Body of pancreas (tissue), 4 donors: Measurements from ENCODE around the gene UBE2U. TPM values are rescaled to one million over a fixed set of nuclear protein-coding genes. Genes with fewer than 3 reads are reported as not detected.

Experiments used
- ATAC-seq: fragments of 150-250 bp; one replicate; pipeline ENCODE4 v1.9.1; 2016
- DNase-seq, 4 donors: peaks; one replicate each; pipeline ENCODE4 v3.0.0-alpha.2; 2019
- H3K27ac ChIP-seq, 4 donors: fragments of 200-600 bp; sonication (generic); 1 replicate in 3 of 4; 2 replicates in 1 of 4; pipeline versions ENCODE4 v1.5.1 to v1.6.1; 2016 to 2019; ENCODE audit warnings: mild to moderate bottlenecking in 1 of 4, mixed read lengths in 1 of 4, moderate library complexity in 1 of 4
- H3K27me3 ChIP-seq, 2 donors: fragments of 200-600 bp; sonication (generic); one replicate each; pipeline ENCODE4 v1.6.0; 2016; ENCODE audit warnings: mild to moderate bottlenecking in 1 of 2
- H3K36me3 ChIP-seq, 2 donors: fragments of 200-600 bp; sonication (generic); replicated peaks in 1 of 2; 2 replicates each; pipeline ENCODE4 v1.5.1; 2016; ENCODE audit warnings: low read depth in 2 of 2; ENCODE audit not compliant: insufficient read depth in 1 of 2
- H3K4me1 ChIP-seq: fragments of 200-600 bp; sonication (generic); one replicate; pipeline ENCODE4 v1.6.0; 2016
- H3K4me3 ChIP-seq, 2 donors: fragments of 200-600 bp; sonication (generic); 1 replicate in 1 of 2; 2 replicates in 1 of 2; pipeline ENCODE4 v1.5.1; 2016 to 2019
- H3K9me3 ChIP-seq, 3 donors: fragments of 200-600 bp; sonication (generic); 1 replicate in 2 of 3; 2 replicates in 1 of 3; pipeline ENCODE4 v1.5.1; 2016
- POLR2A ChIP-seq, 3 donors: fragments of 450-650 bp; IDR thresholded peaks; one replicate each; pipeline ENCODE4 v1.6.1; 2016; ENCODE audit warnings: antibody characterized with exemption in 3 of 3, mild to moderate bottlenecking in 2 of 3
- WGBS, 2 donors: methylation state at CpG; one replicate each; pipeline ENCODE4 v1.1.5; 2017; 5-methylcytosine and 5-hydroxymethylcytosine counted together
- intact Hi-C: fragments of 100-400 bp; cut with DNase I; formaldehyde crosslinking; loops from one replicate; pipeline ENCODE4 v1.15.1; 2023
- total RNA-seq, 2 donors: library from RNA; depleted of rRNA; stranded (reverse); fragments of >200 nt; gene quantifications; one replicate each; pipeline ENCODE4 v1.1.0, GENCODE V29; 2016
- TF ChIP-seq, protein P1 (sequence below), 7 experiments: fragments of 450-650 bp in 4 of 7; fragments of 200-600 bp in 3 of 7; sonication (generic) in 3 of 7; IDR thresholded peaks; one replicate each; pipeline ENCODE4 v1.5.1; 2016 to 2019; ENCODE audit warnings: antibody characterized with exemption in 7 of 7

UBE2U gene
- total RNA-seq, 2 donors from 2014 or later: not detected

DNA sequence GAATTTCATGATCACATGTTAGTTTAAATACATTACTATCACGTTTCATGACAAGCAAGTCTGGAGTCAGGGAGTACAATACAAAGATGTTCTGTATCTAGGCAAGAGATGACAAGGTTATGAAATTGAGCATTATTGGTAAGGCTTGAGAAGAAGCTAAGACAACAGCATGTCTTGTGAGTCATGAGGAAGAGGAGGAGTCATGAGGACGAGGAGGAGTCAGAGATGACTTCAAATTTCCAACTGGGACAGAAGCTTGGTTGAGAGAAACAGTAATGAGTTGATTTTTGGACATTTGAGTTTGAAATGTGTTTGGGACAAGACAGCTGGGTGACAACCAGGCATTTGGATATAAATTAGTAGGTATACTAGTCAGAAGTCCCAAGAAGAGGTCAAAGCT, 4.3 kb upstream of the UBE2U start:
- Histone ChIP-seq H3K9me3 (no peaks in the 10 kb centered on the region), H3K27me3 (no peaks in the 10 kb centered on the region), H3K27ac (no peak overlapping the region), H3K36me3 (no peaks in the 10 kb centered on the region), H3K4me3 (no peak overlapping the region), H3K4me1 (no peaks in the 10 kb centered on the region)
- intact Hi-C loops: no loop called here
- ATAC-seq: no peak
- TF ChIP-seq POLR2A (IDR thresholded peaks at IDR 0.05): no peak
- TF ChIP-seq, protein P1, sequence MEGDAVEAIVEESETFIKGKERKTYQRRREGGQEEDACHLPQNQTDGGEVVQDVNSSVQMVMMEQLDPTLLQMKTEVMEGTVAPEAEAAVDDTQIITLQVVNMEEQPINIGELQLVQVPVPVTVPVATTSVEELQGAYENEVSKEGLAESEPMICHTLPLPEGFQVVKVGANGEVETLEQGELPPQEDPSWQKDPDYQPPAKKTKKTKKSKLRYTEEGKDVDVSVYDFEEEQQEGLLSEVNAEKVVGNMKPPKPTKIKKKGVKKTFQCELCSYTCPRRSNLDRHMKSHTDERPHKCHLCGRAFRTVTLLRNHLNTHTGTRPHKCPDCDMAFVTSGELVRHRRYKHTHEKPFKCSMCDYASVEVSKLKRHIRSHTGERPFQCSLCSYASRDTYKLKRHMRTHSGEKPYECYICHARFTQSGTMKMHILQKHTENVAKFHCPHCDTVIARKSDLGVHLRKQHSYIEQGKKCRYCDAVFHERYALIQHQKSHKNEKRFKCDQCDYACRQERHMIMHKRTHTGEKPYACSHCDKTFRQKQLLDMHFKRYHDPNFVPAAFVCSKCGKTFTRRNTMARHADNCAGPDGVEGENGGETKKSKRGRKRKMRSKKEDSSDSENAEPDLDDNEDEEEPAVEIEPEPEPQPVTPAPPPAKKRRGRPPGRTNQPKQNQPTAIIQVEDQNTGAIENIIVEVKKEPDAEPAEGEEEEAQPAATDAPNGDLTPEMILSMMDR (IDR thresholded peaks at IDR 0.05): no peak
- 33 to 34% methylated on average over 2 of the region's 2 CpGs for WGBS, 2 donors
- no peak for DNase-seq

DNA sequence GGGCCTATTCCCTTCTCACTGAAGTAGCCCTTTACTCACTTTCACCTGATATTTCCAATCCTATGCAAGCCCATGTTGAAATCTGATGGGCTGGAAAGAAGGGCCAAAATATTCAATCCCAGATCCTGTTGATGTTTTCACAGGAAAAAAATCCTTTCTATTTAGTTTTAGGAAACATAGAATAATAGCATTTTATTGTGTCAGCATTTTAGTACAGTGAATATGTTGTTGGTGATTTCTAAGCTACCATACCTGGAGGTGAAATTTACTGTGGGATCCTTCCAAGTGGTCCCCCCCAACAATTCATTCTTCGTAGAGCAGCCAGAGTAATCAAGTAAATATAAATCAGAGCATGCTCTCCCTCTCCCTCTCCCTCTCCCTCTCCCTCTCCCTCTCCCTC, 3.4 kb upstream of the UBE2U start:
- WGBS, 2 donors: 0 to 89% methylated on average over 1 of the region's 1 CpG
- Histone ChIP-seq H3K9me3 (no peaks in the 10 kb centered on the region), H3K27me3 (no peaks in the 10 kb centered on the region), H3K4me1 (no peaks in the 10 kb centered on the region), H3K27ac (no peak overlapping the region), H3K36me3 (no peaks in the 10 kb centered on the region), H3K4me3 (no peak overlapping the region)
- DNase-seq (no peak), ATAC-seq (no peak)
- TF ChIP-seq, protein P1 (IDR thresholded peaks at IDR 0.05): no peak
- TF ChIP-seq POLR2A (IDR thresholded peaks at IDR 0.05): no peak
- intact Hi-C loops: no loop called here

DNA sequence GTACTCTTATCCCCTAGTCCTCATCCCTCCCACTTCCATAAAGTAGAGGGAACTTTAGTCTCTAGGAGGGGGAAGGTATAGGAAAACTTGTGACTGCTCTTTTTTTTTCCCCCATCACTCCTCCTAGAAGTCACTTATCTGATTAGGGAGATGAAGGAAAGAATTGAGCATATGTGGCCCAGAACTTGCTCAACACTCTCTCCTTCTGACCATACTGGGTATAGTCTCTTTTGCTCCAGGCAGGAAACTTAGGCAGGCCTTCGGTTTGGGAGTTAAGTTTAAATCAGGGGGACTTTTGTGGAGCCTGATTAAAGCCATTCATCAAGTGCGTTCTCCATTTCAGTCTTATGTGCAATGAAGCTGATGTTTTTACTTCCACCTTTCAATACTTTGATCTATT, 5.8 kb downstream of the UBE2U start:
- 81 to 90% methylated on average over 2 of the region's 2 CpGs for WGBS, 2 donors
- H3K9me3 ChIP-seq: no peaks in the 10 kb centered on the region
- no peaks in the 10 kb centered on the region for H3K4me1 ChIP-seq
- H3K36me3 ChIP-seq: no peaks in the 10 kb centered on the region
- ATAC-seq (no peak), DNase-seq (no peak)
- intact Hi-C loops: no loop called here
- H3K27ac ChIP-seq: no peak overlapping the region
- no peak overlapping the region for H3K4me3 ChIP-seq
- no peaks in the 10 kb centered on the region for H3K27me3 ChIP-seq
- TF ChIP-seq POLR2A (IDR thresholded peaks at IDR 0.05): no peak
- TF ChIP-seq, protein P1 (IDR thresholded peaks at IDR 0.05): no peak

DNA sequence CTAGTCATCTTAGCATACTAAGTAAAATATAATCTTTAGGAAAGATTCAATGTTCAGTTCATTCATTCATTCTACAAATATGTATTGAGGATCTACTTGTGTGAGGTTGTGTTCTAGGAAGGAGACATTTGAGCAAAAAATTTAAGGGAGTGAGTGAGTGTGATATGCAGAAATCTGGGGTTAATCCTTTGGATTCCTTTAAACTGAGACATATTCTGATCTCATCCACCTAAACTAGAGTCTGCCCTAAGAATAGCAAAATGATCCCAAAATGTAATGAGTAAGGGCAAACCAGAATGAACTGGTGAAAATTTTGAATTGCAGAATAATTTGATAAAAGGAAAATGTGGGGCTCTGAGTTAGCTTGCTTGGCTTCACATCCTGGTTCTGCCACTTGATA, 8.6 kb downstream of the UBE2U start:
- Histone ChIP-seq H3K4me3 (no peak overlapping the region), H3K4me1 (no peaks in the 10 kb centered on the region), H3K9me3 (no peaks in the 10 kb centered on the region), H3K27ac (no peak overlapping the region), H3K27me3 (no peaks in the 10 kb centered on the region), H3K36me3 (no peaks in the 10 kb centered on the region)
- ATAC-seq (no peak), DNase-seq (no peak)
- TF ChIP-seq, protein P1 (IDR thresholded peaks at IDR 0.05): no peak
- TF ChIP-seq POLR2A (IDR thresholded peaks at IDR 0.05): no peak
- intact Hi-C loops: no loop called here

DNA sequence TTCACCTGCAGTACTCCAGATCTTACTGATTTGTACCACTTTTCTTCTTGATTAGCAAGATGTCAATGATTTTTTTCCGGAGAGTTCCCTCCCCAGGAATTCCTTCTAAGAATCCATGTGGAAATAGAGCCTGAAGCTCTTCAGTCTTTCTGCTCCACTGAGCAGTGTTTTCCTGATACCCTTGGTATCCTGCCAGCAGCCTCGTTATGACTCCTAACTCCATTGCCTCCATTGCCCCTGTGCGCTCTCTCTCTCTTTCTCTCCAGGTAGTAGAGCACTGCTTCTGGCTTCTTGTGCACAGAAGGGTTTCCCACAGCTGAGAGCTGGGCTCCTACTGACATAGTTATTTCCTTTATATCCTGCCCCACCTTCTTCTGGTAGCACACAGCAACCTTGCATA, 12.2 kb downstream of the UBE2U start:
- H3K4me3 ChIP-seq: no peak overlapping the region
- DNase-seq: no peak
- H3K36me3 ChIP-seq: no peaks in the 10 kb centered on the region
- no peak overlapping the region for H3K27ac ChIP-seq
- no peaks in the 10 kb centered on the region for H3K27me3 ChIP-seq
- WGBS, 2 donors: 80 to 90% methylated on average over 3 of the region's 3 CpGs
- no peak for ATAC-seq
- no peaks in the 10 kb centered on the region for H3K9me3 ChIP-seq
- TF ChIP-seq, protein P1 (IDR thresholded peaks at IDR 0.05): no peak
- intact Hi-C loops: no loop called here
- no peaks in the 10 kb centered on the region for H3K4me1 ChIP-seq
